Head of caudate nucleus (tissue), 42 donors: ENCODE results near the gene UTS2.

Source experiments
- DNase-seq, 42 donors: peaks; one replicate each; pipeline versions ENCODE4 v3.0.0 to v3.0.0-alpha.2; 2020 to 2021; ENCODE audit warnings: mixed read lengths in 7 of 42
- intact Hi-C: fragments of 100-400 bp; cut with DNase I; formaldehyde crosslinking; loops from one replicate; pipeline ENCODE4 v1.15.0; 2022

The UTS2 gene

DNA sequence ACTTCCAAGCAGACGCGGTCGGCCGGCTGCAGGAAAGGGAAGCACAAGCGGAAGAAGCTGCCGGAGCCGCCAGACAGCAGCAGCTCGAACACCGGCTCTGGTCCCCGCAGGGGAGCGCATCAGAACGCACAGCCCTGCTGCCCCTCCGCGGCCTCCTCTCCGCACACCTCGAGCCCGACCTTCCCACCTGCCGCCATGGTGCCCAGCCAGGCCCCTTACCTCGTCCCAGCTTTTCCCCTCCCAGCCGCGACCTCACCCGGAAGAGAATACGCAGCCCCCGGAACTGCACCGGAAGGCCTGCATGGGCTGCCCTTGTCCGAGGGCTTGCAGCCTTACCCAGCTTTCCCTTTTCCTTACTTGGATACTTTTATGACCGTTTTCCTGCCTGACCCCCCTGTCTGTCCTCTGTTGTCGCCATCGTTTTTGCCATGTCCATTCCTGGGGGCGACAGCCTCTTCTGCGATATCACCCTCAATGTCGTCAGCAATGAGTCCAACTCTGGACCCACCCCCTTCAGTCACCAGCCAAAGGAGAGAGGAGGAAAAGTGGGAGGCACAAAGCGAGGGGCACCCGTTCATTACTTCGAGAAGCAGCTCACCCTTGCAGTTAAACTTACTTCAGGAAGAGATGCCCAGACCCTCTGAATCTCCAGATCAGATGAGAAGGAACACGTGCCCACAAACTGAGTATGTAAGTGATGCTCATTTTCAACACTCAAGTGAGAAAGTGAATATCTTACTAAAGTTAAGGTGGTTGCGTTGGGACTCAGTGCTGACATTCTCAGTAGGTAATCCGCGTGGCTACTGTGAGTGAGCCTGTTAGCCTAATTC lies 25.5 kb downstream of the UTS2 start:
- intact Hi-C loops, result no loop called here
- peak in 2 of 42 donors; percentile 15 to 27 for DNase-seq

GRCh38 chr1:7826363-7826762 lies 26.5 kb downstream of the UTS2 start:
- intact Hi-C loops, result no loop called here
- DNase-seq, result no peak

- intact Hi-C loops, result no loop called here
- DNase-seq, result no peak
Observed at GRCh38 chr1:7824701-7825100, 28.2 kb downstream of the UTS2 start.

- intact Hi-C loops, result no loop called here
- DNase-seq, result no peak
Observed at GRCh38 chr1:7821282-7821681, 31.6 kb downstream of the UTS2 start.

DNA sequence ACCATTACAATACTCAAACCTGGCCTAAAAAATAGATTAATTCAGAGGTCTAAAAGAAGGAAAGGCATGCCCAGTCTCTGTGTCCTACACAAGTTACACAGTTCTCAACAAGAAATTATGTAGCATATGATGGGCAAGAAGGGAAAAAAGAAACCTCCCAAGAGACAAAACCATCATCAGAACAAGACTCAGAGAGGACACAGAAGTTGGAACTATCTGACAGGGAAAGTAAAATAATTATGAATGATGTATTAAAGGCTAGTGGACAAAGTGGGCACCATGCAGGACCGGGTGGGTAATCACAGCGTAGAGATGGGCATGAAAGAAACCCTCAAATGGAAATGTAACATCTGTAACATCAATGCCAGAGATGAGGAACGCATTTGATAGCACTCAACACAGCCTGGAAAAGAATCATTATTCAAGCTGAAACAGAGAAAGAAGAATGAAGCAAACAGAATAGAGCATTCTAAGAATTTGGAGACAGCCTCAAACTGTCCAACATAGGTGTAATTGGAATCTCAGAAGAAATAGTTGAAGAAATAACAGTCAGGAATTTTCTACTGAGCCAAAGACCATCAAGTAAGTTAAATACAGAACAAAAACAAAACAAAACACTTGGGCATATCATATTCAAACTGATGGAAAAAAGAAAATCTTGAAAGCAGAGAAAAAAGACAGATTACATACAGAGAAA lies 39.0 kb downstream of the UTS2 start:
- no peak for DNase-seq
- intact Hi-C loops, result no loop called here

DNA sequence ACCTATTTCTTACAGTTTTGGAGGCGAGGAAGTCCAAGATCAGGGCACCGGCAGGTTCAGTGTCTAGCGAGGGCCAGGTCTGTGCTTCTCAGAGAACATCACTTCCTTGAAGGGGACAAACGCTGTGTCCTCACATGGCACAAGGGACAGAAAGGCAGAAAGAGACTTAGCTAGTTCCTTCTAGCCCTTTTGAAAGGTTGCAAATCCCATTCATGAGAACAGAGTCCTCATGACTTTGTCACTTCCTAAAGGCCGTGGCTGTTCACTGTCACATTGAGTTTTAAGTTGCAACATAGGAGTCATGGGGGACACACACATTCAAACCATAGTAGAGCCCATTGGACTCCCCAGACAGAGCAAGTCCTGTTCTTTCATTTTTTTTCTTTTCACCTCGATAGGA lies 41.4 kb downstream of the UTS2 start:
- DNase-seq, result no peak
- intact Hi-C loops, result no loop called here

GRCh38 chr1:7810395-7810794 lies 42.5 kb downstream of the UTS2 start:
- DNase-seq, result peak in 15 of 42 donors; percentile 6 to 65 (median 36)
- intact Hi-C loops, result no loop called here

DNA sequence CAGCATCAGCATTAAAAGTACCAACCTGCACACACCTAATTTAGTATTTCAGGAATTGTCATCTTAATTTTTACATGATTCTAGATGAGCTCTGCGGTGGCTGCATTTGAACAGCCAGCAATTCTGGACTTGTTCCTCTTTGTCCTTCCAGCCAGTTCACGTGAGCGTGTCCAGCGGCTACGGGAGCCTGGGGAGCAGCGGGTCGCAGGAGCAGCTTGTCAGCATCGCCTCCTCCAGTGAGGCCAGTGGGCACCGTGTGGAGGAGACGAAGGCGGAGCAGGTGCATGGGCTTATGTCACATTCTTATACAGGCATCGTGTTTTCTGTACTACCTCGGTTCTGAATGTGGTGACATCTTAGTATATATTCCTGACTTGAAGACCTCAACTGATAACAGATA lies 43.1 kb downstream of the UTS2 start:
- intact Hi-C loops, result no loop called here
- no peak for DNase-seq

DNA sequence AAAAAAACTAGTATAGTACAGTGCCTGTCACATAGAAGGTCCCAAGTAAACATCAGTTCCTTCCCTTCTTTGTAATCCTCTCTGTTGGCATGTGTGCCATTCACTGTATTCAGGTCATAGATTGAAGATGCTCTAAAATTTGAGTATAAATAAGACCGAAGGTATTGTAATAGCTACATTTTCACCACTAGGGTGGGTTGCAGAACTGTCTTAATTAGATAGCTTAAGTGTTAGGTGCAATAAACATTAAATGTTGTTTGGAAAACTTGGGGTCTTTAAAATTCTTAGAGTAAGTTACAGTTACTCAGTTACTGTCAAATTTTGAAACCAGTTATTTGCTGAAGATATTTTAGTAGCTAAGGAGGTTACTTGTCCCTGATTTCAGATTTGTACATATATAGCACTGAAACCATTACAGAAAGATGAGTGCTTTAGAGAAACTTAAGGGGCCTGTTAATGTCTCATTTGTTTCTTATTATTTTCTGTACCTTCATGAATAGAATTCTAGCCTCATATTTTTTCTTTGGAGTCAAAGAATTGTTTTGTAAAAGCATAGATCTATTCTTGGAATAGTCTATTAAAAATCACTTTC lies 44.5 kb downstream of the UTS2 start:
- intact Hi-C loops, result no loop called here
- DNase-seq, result no peak

- DNase-seq, result no peak
- intact Hi-C loops, result no loop called here
Observed at GRCh38 chr1:7805460-7805859, 47.4 kb downstream of the UTS2 start.
